GM13976 (cell line): ENCODE data around the gene PARD6B.
A peak's percentile ranks its signal among the peaks of the same experiment; 100 is the strongest.

Source experiments
- DNase-seq: peaks from one replicate; pipeline ENCODE4 v3.0.0; 2012; ENCODE audit warnings: low spot score
- CTCF ChIP-seq: IDR thresholded peaks from 2 replicates; pipeline ENCODE4 v1.5.1; 2012; ENCODE audit warnings: borderline replicate concordance, mild to moderate bottlenecking; ENCODE audit not compliant: insufficient read depth; ENCODE audit errors: extremely low read depth, missing control alignments, control extremely low read depth
- in situ Hi-C: fragments of 300-500 bp; cut with MboI; formaldehyde crosslinking; loops from one replicate; pipeline ENCODE4 v1.12.0; 2022; ENCODE audit warnings: low sequenced_read_pairs, mixed read lengths, inconsistent platforms; ENCODE audit not compliant: unreplicated experiment

Gene PARD6B

GRCh38 chr20:50801747-50802125 is 70.4 kb downstream of the PARD6B start:
- in situ Hi-C loops = no loop called here

GRCh38 chr20:50802289-50802688 is 70.9 kb downstream of the PARD6B start:
- in situ Hi-C loops = no loop called here
- DNase-seq = no peak
- no peak for TF ChIP-seq CTCF

More at GRCh38 chr20:50801747-50802125, 70.4 kb downstream of the PARD6B start:
- no peak for TF ChIP-seq CTCF
- no peak for DNase-seq

- no peak for TF ChIP-seq CTCF
- DNase-seq = peak; percentile 57
- in situ Hi-C loops = no loop called here
Measured at GRCh38 chr20:50804437-50805348, 73.3 kb downstream of the PARD6B start.

GRCh38 chr20:50805349-50805684 is 73.9 kb downstream of the PARD6B start:
- no peak for TF ChIP-seq CTCF
- in situ Hi-C loops = no loop called here

GRCh38 chr20:50806126-50806768 is 74.9 kb downstream of the PARD6B start:
- in situ Hi-C loops = no loop called here
- DNase-seq = no peak
- TF ChIP-seq CTCF = no peak

More at GRCh38 chr20:50805349-50805684, 73.9 kb downstream of the PARD6B start:
- no peak for DNase-seq
